HG02840 (cell line): ENCODE data around the gene CITED4.

Experiments used
- ATAC-seq: cut with Tn5 transposase; IDR thresholded peaks from one replicate; pipeline ENCODE4 v1.9.1; 2021; ENCODE audit warnings: mild to moderate bottlenecking, moderate library complexity, moderate number of reproducible peaks; ENCODE audit not compliant: unreplicated experiment, low FRiP score

Gene CITED4

DNA sequence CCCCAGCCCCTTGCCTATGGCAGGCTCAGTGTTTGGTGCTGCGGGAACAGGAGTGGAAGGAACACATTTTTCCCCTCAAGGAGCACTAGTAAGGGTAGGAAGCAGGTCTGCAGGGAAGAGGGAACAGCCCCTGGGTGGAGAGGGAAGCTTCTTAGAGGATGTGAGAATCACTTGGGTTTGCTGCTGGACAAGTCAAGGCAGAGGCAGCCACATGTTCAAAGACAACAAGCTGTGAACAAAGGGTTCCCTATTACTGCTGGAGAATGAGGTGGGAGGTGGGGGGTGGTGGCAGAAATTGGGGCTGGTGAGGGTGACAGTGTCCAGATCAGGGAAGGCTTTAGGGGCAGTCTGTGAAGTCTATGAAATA, 24.8 kb upstream of the CITED4 start:
- no peak for ATAC-seq

DNA sequence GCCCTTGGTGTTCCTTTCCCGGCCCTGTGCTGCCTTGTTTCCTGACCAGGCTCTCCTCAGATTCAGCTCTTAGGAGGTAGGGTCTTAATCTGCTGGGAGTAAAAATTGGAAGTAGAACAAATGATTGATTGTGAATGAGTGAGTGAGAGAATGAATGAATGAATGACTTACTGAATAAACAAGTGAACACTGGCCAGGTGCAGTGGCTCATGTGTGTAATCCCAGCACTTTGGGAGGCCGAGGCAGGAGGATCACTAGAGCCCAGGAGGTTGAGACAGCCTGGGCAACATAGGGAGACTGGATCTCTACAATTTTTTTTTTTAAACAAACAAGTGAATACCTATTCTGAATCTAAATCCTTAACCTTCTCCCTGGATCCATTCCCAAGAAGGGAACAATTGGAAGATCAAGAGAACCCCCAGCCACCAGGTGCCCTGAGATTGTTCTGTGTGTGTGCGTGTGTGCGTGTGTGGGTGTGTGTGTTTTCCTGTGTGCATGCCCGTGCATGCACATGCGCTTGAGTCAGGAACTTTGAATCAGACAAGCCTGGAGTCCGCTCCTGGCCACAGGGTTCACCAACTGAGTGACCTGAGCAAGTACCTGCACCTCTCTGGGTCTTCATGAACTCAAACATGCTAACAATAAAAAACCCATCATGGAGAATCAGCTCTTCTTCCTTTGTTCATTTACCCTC, 24.3 kb upstream of the CITED4 start:
- ATAC-seq = no peak

DNA sequence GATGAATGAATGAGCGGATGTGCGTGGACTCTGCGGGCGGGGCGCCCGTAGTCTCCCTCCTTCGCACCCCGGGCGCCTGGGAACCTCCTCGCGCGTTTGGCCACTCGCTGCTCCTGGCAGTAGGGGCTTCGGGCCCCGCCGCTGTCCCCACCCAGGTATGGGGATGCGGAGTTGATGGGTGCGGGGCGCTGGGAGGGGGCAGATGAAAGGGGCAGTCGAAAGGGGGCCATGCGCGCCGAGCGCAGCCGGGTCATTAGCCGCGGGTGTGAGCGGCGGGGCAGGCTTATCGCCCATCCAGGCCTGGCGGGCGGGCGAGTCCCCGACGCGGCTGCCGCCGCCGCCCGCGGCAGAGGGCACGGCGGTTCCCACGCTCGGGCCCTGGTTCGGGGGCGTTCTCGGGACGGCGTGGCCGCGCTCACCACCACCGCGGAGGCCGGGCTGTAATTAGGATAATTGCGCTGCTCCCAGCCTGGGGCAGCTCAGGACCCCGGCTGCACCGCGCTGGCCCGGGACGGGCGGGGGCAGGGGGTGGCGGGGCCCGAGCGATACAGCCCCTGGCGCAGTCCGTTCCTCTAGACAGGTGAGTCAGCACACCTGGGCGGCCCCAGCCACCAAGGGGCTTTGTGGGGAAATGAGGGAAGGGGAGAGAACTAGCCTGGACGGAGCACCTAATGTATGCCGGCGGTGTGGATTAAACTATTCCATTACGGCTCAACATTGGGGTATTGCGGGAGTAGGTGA, 22.1 kb upstream of the CITED4 start:
- no peak for ATAC-seq

DNA sequence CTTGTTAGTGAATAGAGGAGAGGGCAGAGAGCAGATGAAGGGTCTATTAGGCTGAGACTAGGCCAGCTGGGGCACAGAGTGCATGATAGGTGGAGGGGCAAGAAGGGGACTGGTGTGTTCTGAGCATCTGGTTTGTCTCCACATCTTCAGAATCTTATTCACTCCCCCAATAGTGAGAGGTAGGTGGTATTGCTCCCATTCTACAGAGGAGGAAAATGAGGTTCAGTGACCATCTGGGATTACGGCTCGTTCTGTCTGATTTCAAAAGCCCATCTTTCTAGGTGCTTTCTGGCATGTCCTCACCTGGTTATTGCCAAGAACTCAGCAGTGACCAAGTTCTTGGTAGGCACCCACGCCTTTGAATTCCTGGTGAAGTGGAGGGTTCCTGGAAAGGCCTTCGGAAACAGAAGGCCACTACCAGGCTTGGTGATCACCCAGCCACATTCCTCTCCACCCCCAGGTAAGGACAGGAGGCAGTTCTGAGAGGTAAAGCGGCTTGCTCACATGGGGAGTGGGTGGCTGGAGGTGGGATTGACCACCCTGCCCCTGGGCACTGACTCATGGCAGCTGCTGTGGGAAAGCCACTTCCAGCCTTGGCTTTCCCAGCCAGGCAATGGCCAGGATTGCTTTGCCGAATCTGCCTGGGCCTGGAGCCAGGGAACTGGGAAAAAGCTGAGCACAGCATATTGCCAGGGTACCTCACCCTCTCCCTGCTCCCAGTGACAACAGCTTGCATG, 18.8 kb upstream of the CITED4 start:
- ATAC-seq = no peak

DNA sequence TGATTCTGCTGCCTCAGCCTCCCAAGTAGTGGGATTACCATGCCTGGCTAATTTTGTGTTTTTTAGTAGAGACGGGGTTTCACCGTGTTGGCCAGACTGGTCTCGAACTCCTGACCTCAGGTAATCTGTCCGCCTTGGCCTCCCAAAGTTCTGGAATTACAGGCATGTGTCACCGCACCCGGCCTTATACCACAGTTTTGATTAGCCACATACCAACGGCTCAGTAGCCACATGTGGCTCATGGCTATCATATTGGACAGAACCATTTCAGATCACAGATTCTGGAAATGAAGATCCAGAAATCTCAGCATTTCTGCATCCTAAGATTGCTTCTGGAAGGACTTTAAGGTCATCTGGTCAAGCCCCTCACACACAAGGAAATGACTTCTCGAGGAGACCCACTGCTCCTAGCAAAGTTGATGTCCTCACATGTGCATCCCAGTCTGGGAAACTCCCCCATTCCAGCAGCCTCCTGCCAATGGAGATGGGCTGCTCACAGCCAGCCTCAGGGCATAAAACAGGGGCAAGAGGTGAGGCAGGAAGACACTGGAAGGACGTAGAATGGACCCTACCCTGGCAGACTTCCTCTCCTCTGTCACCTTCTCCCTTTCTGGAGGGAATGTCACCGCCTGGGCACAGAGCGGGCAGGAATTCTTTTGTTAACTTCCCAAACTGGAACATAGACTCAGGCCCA, 17.5 kb upstream of the CITED4 start:
- ATAC-seq = no peak

DNA sequence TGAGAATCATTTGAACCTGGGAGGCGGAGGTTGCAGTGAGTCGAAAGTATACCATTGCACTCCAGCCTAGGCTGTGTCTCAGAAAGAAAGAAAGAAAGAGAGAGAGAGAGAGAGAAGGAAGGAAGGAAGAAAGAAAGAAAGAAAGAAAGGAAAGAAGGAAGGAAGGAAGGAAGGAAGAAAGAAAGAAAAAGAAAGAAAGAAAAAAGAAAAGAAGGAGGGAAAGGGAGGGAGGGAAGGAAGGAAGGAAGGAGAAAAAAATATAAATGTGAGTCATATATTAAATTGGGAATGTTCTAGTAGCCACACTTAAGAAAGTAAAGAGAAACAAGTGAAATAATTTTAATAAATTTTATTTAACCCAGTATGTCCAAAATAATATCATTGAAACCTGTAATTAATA, 16.7 kb upstream of the CITED4 start:
- ATAC-seq = no peak

DNA sequence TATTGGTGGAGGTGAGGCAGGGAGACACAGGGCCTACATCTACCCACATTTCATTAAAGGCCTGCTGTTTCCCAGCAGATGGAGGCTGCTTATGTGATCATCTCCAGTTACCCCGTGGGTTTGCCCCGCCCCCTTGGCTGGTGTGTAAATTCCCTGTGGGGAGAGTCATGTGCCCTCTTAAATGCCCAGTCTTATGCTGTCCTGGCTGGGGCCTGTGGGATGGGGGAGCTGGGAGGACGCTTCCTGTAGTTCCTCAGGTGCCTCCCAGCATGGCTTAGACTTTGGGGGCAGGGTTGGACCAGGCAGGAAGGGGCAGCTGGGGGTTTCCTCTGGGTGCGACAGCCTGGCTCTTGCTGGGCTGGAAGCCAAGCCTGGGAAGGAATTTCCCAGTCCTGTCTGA, 15.5 kb upstream of the CITED4 start:
- no peak for ATAC-seq

DNA sequence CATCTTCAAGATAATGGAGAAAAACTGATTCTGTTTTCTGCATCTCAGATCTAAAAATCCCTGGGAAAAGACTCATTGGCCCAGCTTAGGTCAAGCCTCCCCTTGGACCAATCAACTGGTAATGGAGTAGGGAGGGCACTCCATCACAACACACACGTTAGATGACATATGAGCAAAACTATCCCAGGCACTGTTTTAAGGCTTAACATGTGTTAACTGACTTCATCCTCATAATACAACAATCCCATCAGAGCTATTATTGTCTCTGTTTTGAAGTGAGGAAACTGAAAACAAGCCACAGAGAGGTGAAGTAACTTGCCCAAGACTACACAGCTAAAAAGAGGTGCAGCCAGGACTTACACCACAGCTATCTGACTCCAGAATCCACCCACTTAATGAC, 14.7 kb upstream of the CITED4 start:
- ATAC-seq = no peak

DNA sequence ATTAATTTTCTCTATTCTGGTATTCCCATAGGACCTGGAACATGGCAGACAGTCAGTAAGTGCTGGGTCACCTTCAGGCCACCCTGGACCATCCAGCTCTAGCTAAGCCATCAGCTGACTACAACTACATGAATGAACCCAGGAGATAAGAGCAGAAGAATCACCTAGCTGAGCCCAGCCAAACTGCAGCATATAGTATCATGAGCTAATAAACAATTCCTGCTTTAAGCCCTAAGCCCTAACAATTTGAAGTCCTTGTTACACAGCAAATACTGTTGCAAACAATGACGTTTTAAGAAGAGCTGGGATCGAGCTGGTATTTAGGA, 14.2 kb upstream of the CITED4 start:
- ATAC-seq = no peak

DNA sequence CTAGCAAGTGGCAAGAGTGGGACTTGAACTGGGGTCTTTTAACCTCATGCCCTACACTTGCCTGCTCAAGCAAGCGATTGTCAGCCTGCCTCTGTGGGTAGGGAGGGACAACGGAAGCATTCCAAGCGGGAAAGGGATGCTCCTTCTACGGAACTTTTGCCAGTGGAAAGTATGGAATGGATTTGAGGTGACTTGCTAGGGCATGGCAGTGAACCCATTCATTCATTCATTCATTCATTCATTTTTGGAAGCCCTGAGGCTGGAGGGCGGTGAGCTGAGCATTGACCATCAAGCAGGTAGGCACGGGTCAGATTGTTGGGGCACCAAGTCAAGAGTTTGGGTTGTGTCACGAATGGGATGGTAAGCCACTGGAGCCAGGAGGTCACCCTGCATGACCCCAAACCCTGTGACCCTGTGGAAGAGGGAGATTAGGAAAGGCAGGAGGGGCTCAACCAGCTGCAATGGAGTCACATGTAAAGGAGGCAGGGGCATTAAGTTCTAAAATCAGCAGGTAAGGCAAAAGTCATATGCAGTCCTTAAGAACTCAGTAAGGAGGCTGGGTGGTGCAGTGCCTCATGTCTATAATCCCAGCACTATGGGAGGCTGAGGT, 11.8 kb upstream of the CITED4 start:
- no peak for ATAC-seq

DNA sequence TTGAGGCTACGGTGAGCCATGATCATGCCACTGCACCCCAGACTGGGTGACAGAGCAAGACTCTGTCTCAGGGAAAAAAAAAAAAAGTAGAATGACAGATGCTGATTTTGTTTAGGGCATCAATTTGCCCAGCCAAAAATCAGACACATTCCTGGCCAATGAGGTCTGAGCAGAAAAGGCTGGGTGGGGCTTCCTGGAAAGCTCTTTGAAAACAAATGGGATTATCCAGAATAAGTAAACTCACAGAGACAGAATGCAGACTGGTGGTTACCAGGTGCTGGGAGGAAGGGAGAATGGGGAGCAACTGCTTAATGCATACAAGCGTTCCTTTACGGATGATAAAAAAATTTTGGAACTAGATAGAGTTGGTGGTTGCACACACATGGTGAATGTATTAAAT, 10.1 kb upstream of the CITED4 start:
- ATAC-seq = no peak

DNA sequence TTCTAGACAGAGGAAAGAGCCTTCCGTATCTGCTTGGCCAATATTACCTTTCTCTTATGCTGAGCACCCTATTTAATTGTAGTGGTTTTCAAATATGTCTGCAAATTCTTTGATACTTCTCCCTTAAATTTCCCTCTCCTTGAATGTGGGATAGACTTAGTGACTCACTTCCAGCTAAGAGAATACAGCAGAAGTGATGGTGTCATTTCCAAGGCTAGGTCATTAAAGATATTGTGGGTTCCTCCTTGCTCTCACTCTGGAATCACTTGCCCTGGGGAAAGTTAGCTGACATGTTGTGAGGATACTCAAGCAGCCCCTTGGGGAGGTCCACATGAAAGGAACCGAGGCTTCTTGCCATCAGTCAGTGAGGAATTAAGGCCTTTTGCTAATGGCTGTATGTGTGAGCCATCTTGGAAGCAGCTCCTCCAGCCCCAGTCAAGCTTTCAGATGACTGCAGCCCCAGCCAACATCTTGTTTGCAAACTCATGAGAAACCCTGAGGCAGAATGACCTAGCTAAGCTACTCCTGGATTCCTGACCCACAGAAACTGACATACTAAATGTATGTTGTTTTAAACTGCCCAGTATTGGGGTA, 8.1 kb upstream of the CITED4 start:
- no peak for ATAC-seq

DNA sequence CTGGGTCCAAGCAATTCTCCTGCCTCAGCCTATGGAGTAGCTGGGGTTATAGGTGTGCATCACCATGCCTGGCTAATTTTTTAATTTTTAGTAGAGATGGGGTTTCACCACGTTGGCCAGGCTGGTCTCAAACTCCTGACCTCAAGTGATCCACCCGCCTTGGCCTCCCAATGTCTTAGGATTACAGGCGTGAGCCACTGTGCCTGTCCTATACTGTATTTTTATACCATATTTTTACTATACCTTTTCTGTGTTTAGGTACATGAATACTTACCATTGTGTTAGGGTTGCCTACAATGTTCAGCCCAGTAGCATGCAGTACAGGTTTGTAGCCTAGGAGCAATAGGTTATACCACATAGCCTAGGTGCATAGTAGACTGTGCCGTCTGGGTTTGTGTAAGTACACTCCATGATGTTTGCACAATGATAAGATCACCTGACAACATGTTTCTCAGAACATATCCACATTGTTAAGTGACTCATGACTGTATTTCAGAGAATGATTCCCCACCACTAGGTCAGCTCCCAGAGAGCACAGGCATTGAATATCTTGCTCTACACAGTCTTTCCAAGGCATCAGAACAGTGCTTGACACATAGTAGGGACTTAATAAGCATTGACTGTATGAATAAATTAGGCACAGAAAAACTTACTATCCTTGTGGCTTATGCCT, 6.0 kb upstream of the CITED4 start:
- no peak for ATAC-seq

DNA sequence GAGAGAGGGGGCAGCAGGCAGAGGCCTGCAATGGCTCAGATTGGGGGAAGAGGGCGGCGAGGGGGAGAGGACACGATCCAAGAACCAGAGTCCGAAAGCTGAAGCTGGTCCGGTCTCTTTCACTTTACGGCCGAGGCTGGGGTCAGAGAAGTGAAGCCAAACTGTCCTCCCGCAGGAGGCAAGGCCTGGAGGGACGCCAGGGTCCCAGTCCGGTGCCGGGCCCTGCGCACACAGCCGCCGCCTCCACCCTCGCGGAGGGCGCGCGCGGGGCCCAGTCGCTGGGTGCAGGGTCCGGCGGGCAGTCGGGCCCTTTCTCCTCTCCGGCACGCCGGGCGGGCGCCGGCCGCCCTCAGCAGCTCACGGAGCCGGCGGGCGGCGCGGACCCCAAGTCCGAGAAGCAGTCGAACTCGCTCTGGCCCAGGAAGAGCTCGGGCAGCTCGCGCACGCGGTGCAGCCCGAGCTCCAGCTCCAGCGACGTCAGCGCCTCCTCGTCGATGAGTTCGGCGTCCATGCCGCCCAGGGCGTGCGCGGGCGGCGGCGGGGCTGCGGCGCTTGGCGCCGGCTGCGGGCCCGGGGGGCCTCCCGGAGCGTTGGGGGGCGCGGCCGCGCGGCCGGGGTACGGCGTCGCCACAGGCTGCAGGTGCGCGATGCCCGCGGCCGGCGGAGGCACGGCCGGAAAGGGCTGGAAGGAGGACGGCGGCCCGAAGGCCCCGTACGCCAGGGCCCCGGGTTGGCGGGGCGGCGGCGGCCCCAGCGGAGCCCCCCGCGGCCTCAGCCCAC, 749 bp downstream of the CITED4 start:
- no peak for ATAC-seq

DNA sequence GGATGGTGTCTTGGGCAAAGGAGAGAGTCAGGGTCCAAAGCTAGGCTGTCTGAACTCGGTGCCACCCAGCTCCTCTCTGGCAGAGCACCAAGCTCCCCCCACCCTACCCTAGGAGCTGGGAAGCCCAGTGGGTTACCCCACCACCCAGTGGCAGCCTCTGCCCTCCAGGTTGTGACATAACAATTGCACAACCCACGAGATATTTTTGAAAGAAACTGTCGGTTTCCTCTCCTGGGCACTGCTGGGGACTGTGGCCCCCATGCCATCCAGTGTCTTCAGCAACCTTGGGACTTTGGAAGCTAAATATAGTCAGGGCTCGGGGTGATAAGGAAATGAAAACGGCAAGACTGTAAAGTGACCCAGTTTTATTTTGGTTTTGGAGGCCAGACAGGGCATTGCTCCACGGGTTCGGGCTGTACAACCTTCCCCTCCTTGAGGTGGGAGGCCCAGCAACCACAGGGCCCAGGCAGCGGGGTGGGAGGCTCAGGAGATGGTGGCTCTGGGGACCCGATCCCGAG, 1.4 kb downstream of the CITED4 start:
- ATAC-seq = no peak

DNA sequence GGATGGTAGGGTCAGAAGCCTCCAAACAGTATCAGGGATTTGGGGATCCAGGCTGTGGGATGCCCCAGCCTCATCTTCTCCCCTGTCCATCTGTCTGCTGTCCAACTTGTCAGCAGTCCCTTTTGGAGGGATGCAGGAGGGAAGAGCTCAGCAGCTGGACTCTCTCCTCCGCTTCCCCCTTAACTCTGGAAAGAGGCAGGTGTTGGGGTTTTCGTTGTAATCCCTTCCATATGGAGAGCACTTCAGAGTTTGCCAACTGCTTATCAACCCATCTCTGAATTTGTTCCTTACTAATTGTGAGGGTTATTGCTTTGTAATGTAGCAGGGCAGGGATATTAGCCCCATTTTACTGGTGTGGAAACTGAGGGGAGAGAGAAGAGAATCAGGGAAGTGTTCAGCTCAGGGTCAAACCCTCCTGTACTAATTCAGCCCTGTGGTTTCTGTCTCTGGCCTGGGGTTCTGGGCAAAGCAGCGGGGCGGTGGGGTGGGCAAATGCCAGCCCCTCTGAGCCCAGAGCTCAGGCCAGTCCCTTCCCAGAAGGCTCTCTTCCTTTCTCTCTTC, 3.2 kb downstream of the CITED4 start:
- ATAC-seq = no peak

DNA sequence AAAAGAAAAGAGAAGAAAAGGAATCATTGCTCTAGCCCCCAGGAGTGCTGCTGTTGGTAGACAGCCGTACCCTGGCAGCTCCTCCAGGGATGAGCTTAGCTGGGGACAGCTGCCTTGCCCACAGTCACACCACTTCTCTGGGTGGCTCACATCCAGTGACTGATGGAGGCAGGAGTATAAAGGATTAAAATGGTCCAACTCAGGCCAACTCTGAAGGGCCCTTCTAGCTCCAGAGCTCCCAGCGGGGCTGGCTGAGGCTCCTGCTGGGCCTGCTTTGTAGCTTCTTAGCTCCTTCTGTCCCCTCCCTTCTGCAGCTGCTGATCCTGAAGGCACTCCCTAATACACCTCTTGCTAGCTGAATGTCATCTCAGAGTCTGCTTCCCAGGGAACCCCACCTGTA, 4.4 kb downstream of the CITED4 start:
- ATAC-seq = no peak

DNA sequence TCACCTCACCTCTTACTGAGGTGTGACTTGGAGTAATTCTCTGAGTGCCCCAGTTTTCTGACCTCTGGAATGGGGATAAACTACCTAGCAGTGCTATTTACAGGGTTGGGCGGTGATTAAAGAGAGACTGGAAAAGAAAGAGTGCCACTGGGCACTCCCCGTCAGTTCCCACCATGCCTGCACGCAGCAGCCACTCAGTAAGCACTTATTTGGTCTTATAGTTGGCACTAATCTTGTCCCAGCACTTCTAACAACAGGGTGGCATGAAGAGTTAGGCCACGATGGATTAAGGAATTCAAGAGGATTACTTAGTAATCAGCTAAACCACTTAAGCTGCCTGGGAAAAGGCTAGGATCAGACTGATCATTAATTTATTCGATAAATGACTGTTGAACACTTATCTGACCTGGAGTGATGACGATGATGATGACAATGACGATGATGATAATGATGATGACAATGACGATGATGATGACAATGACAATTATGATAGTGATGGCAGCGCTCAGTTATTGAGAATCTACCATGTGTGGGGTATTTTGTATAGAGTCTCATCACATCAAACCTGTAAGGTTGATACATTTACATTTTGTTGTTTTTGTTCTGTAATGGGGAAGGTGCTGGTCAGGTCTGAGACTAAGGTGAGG, 5.4 kb downstream of the CITED4 start:
- no peak for ATAC-seq
